Gastrocnemius medialis (tissue), 4 donors: ENCODE results near the gene SECISBP2.

ENCODE experiments used
- POLR2A ChIP-seq, 2 donors: fragments of 450-650 bp; IDR thresholded peaks; one replicate each; pipeline ENCODE4 v1.6.1; 2017; ENCODE audit warnings: antibody characterized with exemption in 2 of 2, mild to moderate bottlenecking in 2 of 2, moderate library complexity in 2 of 2
- TF ChIP-seq, protein P1 (sequence below), 5 experiments: fragments of 450-650 bp in 3 of 5; fragments of 200-600 bp in 2 of 5; sonication (generic) in 2 of 5; IDR thresholded peaks in 4 of 5; conservative IDR thresholded peaks in 1 of 5; 1 replicate in 4 of 5; 2 replicates in 1 of 5; pipeline ENCODE4 v1.5.1; 2016 to 2019; ENCODE audit warnings: antibody characterized with exemption in 5 of 5, mild to moderate bottlenecking in 3 of 5, moderate library complexity in 3 of 5

DNA sequence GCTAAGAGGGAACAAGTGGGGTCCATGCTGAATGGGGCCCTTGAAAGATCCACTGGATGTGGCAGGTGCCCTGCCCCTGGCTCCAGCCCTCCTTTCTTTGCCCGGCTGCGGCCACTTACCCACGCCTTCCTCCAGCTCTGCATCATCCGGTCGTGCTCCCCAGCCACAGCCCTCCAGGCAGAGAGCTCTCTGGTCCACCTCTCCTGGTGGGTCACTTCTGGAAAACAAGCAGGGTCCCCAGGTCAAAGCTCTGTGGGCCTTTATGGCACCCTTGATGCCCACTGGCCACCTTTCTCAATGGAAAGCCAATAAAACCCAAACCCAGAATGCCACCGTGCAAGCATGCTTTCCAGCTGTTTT lies 45.0 kb downstream of the SECISBP2 start:
- TF ChIP-seq POLR2A (IDR thresholded peaks at IDR 0.05) = no peak
- TF ChIP-seq, protein P1, sequence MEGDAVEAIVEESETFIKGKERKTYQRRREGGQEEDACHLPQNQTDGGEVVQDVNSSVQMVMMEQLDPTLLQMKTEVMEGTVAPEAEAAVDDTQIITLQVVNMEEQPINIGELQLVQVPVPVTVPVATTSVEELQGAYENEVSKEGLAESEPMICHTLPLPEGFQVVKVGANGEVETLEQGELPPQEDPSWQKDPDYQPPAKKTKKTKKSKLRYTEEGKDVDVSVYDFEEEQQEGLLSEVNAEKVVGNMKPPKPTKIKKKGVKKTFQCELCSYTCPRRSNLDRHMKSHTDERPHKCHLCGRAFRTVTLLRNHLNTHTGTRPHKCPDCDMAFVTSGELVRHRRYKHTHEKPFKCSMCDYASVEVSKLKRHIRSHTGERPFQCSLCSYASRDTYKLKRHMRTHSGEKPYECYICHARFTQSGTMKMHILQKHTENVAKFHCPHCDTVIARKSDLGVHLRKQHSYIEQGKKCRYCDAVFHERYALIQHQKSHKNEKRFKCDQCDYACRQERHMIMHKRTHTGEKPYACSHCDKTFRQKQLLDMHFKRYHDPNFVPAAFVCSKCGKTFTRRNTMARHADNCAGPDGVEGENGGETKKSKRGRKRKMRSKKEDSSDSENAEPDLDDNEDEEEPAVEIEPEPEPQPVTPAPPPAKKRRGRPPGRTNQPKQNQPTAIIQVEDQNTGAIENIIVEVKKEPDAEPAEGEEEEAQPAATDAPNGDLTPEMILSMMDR (IDR thresholded peaks at IDR 0.05 in 4 of 5, conservative IDR thresholded peaks at IDR 0.05 in 1 of 5) = no peak
